Activated T-cell treated with anti-CD3 and anti-CD28 coated beads, Interleukin-2, amount 50 U/mL, for 24 hours (primary cell): ENCODE measurements around the gene MIF.
"Not testable (repeated sequence)": the region's sequence is repeated elsewhere in the genome, so short reads cannot be mapped to it uniquely, and the experiment has no call there.

Experiments used
- DNase-seq: peaks from one replicate; pipeline ENCODE4 v3.0.0-alpha.2; 2020
- H3K27ac Mint-ChIP-seq: 2 replicates; pipeline ENCODE4 v1.8.0; 2020; ENCODE audit warnings: mild to moderate bottlenecking, mixed read lengths
- H3K27me3 Mint-ChIP-seq: 2 replicates; pipeline ENCODE4 v1.8.0; 2020; ENCODE audit warnings: mixed read lengths
- H3K36me3 Mint-ChIP-seq: 2 replicates; pipeline ENCODE4 v1.8.0; 2020; ENCODE audit warnings: low read depth, mixed read lengths
- H3K4me1 Mint-ChIP-seq: 2 replicates; pipeline ENCODE4 v1.8.0; 2020; ENCODE audit warnings: low read depth, mixed read lengths
- H3K4me3 Mint-ChIP-seq: 2 replicates; pipeline ENCODE4 v1.8.0; 2020; ENCODE audit warnings: mild to moderate bottlenecking, moderate library complexity, mixed read lengths
- H3K9me3 Mint-ChIP-seq: 2 replicates; pipeline ENCODE4 v1.8.0; 2020; ENCODE audit warnings: mixed read lengths

The MIF gene

DNA sequence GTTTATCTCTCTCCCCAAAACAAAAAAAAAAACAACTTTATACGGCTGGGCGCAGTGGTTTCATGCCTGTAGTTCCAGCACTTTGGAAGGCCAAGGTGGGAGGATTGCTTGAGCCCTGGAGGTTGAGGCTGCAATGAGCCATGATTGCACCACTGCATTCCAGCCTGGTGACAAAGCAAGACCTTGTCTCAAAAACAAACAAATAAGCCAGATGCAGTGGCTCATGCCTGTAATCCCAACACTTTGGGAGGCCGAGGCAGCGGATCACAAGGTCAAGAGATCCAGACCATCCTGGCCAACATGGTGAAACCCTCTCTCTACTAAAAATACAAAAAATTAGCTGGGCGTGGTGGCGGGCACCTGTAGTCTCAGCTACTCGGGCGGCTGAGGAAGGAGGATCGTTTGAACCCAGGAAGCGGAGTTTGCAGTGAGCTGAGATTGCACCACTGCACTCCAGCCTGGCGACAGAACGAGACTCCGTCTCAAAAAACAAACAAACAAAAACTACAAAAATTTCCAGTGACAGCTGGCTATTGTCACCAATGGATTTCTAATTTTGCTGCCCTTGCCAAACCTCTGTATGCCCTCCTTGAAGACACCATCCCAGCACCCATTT, 27.5 kb downstream of the MIF start:
- not testable (repeated sequence) for DNase-seq

GRCh38 chr22:23922921-23923320, 28.7 kb downstream of the MIF start:
- Mint-ChIP-seq H3K27me3 (no peaks in the 10 kb centered on the region), H3K4me3 (no peak overlapping the region), H3K9me3 (peaks cover 6% of the 10 kb centered on the region), H3K36me3 (peaks cover 88% of the 10 kb centered on the region), H3K27ac (peak overlapping the region; percentile 59), H3K4me1 (peaks cover 6% of the 10 kb centered on the region)
- DNase-seq, result no peak

More for the DNA sequence above, 27.5 kb downstream of the MIF start:
- not testable (repeated sequence) for H3K4me3 Mint-ChIP-seq, H3K27ac Mint-ChIP-seq, H3K9me3 Mint-ChIP-seq, H3K4me1 Mint-ChIP-seq, H3K27me3 Mint-ChIP-seq
- H3K36me3 Mint-ChIP-seq, result peaks cover 86% of the 10 kb centered on the region

DNA sequence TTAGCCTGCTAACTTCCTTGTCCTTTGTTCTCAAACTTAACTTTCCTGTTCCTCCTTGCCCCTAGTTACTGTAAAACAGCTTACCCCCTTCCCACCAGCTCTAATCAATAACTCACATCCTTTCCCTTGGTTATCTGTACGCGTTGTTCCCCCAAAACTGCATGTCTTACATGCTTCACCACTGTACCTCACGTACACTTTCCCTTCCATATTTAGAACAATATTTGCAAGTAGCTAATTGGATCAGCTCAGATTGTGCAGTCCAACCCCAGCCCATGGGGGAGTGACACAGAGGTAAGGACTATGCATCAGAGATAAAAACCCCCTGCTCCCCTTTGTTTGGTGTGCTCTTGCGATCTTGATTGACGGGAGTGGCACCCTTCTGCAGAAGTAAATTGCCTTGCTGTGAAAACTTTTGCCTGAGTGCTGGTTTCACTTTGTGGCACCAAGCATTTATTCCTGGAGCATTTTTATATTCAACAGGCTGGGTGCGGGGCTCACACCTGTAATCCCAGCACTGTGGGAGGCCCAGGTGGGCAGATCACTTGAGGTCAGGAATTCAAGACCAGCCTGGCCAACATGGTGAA, 30.9 kb downstream of the MIF start:
- no peak overlapping the region for H3K27ac Mint-ChIP-seq
- no peak for DNase-seq
- H3K36me3 Mint-ChIP-seq, result peaks cover 92% of the 10 kb centered on the region
- no peaks in the 10 kb centered on the region for H3K27me3 Mint-ChIP-seq
- H3K4me1 Mint-ChIP-seq, result peaks cover 6% of the 10 kb centered on the region
- H3K4me3 Mint-ChIP-seq, result no peak overlapping the region
- peaks cover 6% of the 10 kb centered on the region for H3K9me3 Mint-ChIP-seq

GRCh38 chr22:23926561-23926960, 32.4 kb downstream of the MIF start:
- peaks cover 7% of the 10 kb centered on the region for H3K4me1 Mint-ChIP-seq
- no peak for DNase-seq
- peaks cover 10% of the 10 kb centered on the region for H3K9me3 Mint-ChIP-seq
- H3K27me3 Mint-ChIP-seq, result no peaks in the 10 kb centered on the region
- peaks cover 94% of the 10 kb centered on the region for H3K36me3 Mint-ChIP-seq
- no peak overlapping the region for H3K27ac Mint-ChIP-seq
- no peak overlapping the region for H3K4me3 Mint-ChIP-seq

DNA sequence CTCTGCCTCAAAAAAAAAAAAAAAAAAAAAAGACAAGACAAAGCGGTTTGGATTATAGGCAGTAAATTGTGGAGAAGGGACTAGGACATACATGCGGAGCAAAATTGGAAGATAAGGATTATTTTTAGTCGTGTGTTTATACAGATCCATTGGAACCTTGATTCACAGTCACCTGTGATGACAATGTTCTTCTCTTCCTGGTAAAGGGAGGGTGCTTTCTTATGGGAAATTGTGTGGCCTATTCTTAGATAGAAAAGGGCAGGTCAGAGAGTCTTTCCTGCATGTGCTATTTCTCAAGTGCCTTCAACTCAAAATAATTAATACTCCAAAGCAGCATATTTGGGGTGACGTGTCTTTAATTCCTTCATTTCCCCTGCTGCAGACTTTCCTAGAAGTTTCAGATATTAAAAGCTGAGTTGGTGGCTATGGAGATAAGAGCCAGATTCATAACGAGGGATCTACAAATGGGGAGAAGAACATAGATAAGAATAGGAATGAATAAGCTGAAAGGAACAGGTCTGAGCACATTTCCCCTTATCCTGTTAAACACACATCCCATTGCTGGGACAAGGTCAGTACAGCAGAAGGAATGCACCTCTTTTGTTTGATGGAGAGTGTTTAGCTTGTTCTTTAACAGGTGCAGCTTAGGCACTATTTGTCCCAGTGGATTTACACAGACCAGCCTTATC, 44.3 kb downstream of the MIF start:
- Mint-ChIP-seq H3K9me3 (no peaks in the 10 kb centered on the region), H3K27ac (no peak overlapping the region), H3K4me1 (no peaks in the 10 kb centered on the region), H3K36me3 (no peaks in the 10 kb centered on the region), H3K4me3 (no peak overlapping the region), H3K27me3 (no peaks in the 10 kb centered on the region)
- no peak for DNase-seq

GRCh38 chr22:23939017-23939357, 44.8 kb downstream of the MIF start:
- Mint-ChIP-seq H3K36me3 (no peaks in the 10 kb centered on the region), H3K27ac (no peak overlapping the region), H3K4me1 (no peaks in the 10 kb centered on the region), H3K27me3 (no peaks in the 10 kb centered on the region), H3K4me3 (no peak overlapping the region), H3K9me3 (no peaks in the 10 kb centered on the region)
- DNase-seq, result no peak

- not testable (repeated sequence) for H3K27me3 Mint-ChIP-seq, DNase-seq, H3K9me3 Mint-ChIP-seq, H3K27ac Mint-ChIP-seq, H3K4me3 Mint-ChIP-seq, H3K36me3 Mint-ChIP-seq, H3K4me1 Mint-ChIP-seq
Observed at GRCh38 chr22:23940166-23940565, 46.0 kb downstream of the MIF start.
